Caco-2 (cell line): ENCODE measurements around the gene SDE2. TPM values are rescaled to one million over a fixed set of nuclear protein-coding genes. Genes with fewer than 3 reads are reported as not detected.

Experiments used
- BruUV-seq: library from RNA; stranded (reverse); fragments of 400-500 nt; replicated peaks from 2 replicates; lab custom pipeline; 2021; lab: Mats Ljungman, UMichigan
- CTCF ChIA-PET: fragments of 300-600 bp; sonication (Branson Sonifier 250); formaldehyde crosslinking; loops from one replicate; lab custom pipeline; 2022; ENCODE audit warnings: antibody characterized with exemption; lab: Charles Lee
- POLR2A ChIA-PET: fragments of 300-600 bp; sonication (Branson Sonifier 250); formaldehyde crosslinking; loops from one replicate; lab custom pipeline; 2022; ENCODE audit warnings: antibody characterized with exemption; lab: Charles Lee
- DNase-seq, 2 experiments: peaks; one replicate each; pipeline versions ENCODE4 v3.0.0 to v3.0.0-alpha.2; 2020 to 2022
- H3K27me3 ChIP-seq: replicated peaks from 2 replicates; pipeline ENCODE4 v1.6.0; 2011; ENCODE audit warnings: low read length; ENCODE audit not compliant: control insufficient read depth, insufficient read depth
- H3K36me3 ChIP-seq: 2 replicates; pipeline ENCODE4 v1.5.1; 2011; ENCODE audit warnings: low read length; ENCODE audit not compliant: control insufficient read depth, insufficient read depth
- H3K4me1 ChIP-seq: fragments of 250-450 bp; sonication (Bioruptor Pico); 2 replicates; pipeline ENCODE4 v1.5.1; 2020; ENCODE audit warnings: mild to moderate bottlenecking
- H3K4me3 ChIP-seq: 2 replicates; pipeline ENCODE4 v1.5.1; 2011; ENCODE audit warnings: low read depth, mild to moderate bottlenecking, control low read depth, low read length
- H3K9me3 ChIP-seq: fragments of 250-450 bp; sonication (Bioruptor Pico); 2 replicates; pipeline ENCODE4 v1.5.1; 2020; ENCODE audit warnings: mild to moderate bottlenecking, moderate library complexity
- H3K27ac Mint-ChIP-seq: one replicate; pipeline ENCODE4 v1.8.0; 2022; ENCODE audit warnings: mixed read lengths; ENCODE audit not compliant: unreplicated experiment
- H3K27me3 Mint-ChIP-seq: one replicate; pipeline ENCODE4 v1.8.0; 2022; ENCODE audit warnings: mixed read lengths; ENCODE audit not compliant: insufficient read depth, unreplicated experiment
- H3K36me3 Mint-ChIP-seq: one replicate; pipeline ENCODE4 v1.8.0; 2022; ENCODE audit warnings: mild to moderate bottlenecking, mixed read lengths; ENCODE audit not compliant: insufficient read depth, unreplicated experiment
- H3K4me1 Mint-ChIP-seq: one replicate; pipeline ENCODE4 v1.8.0; 2022; ENCODE audit warnings: low read depth, mixed read lengths; ENCODE audit not compliant: unreplicated experiment
- H3K4me3 Mint-ChIP-seq: one replicate; pipeline ENCODE4 v1.8.0; 2022; ENCODE audit warnings: mild to moderate bottlenecking, moderate library complexity, mixed read lengths; ENCODE audit not compliant: unreplicated experiment
- H3K9me3 Mint-ChIP-seq: one replicate; pipeline ENCODE4 v1.8.0; 2022; ENCODE audit warnings: mixed read lengths; ENCODE audit not compliant: unreplicated experiment
- intact Hi-C: fragments of 100-400 bp; cut with micrococcal nuclease; formaldehyde crosslinking; loops from one replicate; pipeline ENCODE4 v1.10.0; 2022; ENCODE audit not compliant: unreplicated experiment
- total RNA-seq: library from RNA; stranded (reverse); gene quantifications from 2 replicates; pipeline ENCODE4 v1.2.3, GENCODE V29; 2022
- TF ChIP-seq, protein P1 (sequence below), 2 experiments: fragments of 200-600 bp in 1 of 2; IDR thresholded peaks; 1 replicate in 1 of 2; 2 replicates in 1 of 2; pipeline versions ENCODE4 v1.5.1 to v1.8.0; 2011 to 2022; ENCODE audit warnings: antibody characterized with exemption in 1 of 2, control low read depth in 1 of 2, inconsistent platforms in 1 of 2, low read depth in 1 of 2, low read length in 1 of 2, mild to moderate bottlenecking in 1 of 2, moderate library complexity in 1 of 2; ENCODE audit not compliant: insufficient read depth in 1 of 2, severe bottlenecking in 1 of 2, unreplicated experiment in 1 of 2

Gene SDE2
- total RNA-seq, 1 experiment from 2014 or later, result 18.6 TPM

DNA sequence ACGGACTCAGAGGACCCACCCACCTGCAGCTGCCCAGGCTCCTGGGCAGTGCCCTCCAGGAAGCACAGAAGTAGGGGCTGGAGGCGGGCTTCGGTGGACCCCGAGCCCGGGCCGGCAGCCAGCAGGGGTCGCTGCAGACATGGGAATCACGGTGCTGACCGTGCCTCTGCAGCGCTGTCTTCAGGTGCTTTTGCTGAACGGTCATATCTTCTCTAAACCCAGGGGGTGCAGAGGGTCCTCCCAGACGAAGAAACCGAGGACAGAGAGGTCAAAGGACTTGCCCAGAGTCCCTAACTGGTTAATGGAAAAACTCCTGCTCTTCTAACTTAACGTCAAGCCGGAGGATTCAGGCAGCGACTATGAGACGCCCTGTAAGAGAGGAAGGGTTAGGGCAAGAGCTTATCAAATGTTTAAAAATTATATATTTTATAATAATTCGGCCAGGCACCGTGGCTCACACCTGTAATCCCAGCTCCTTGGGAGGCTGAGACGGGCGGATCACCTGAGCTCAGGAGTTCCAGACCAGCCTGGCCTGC, 36.6 kb downstream of the SDE2 start:
- H3K4me1 Mint-ChIP-seq, result no peaks in the 10 kb centered on the region
- TF ChIP-seq, protein P1, sequence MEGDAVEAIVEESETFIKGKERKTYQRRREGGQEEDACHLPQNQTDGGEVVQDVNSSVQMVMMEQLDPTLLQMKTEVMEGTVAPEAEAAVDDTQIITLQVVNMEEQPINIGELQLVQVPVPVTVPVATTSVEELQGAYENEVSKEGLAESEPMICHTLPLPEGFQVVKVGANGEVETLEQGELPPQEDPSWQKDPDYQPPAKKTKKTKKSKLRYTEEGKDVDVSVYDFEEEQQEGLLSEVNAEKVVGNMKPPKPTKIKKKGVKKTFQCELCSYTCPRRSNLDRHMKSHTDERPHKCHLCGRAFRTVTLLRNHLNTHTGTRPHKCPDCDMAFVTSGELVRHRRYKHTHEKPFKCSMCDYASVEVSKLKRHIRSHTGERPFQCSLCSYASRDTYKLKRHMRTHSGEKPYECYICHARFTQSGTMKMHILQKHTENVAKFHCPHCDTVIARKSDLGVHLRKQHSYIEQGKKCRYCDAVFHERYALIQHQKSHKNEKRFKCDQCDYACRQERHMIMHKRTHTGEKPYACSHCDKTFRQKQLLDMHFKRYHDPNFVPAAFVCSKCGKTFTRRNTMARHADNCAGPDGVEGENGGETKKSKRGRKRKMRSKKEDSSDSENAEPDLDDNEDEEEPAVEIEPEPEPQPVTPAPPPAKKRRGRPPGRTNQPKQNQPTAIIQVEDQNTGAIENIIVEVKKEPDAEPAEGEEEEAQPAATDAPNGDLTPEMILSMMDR (IDR thresholded peaks at IDR 0.05; ENCODE audit: insufficient read depth in 1 of 2, low read depth in 1 of 2, low read length in 1 of 2, severe bottlenecking in 1 of 2, unreplicated experiment in 1 of 2), result peak; percentile 47 to 76
- no peaks in the 10 kb centered on the region for H3K36me3 Mint-ChIP-seq
- Histone ChIP-seq H3K27me3 (no peaks in the 10 kb centered on the region), H3K9me3 (no peaks in the 10 kb centered on the region), H3K36me3 (no peaks in the 10 kb centered on the region), H3K4me3 (no peak overlapping the region), H3K4me1 (no peaks in the 10 kb centered on the region)
- peak in 1 of 2 experiments; percentile 63 for DNase-seq
- no peak overlapping the region for H3K4me3 Mint-ChIP-seq
- intact Hi-C loops, result no loop called here
- H3K27ac Mint-ChIP-seq, result no peak overlapping the region
- BruUV-seq, result no TSS peak
- CTCF ChIA-PET, result interaction anchor here (0.9 kb wide), 1 partner anchor 81 kb away, joined by 4 read pairs; the partner anchor contains the start of gene TMEM63A
- H3K27me3 Mint-ChIP-seq, result no peaks in the 10 kb centered on the region
- POLR2A ChIA-PET, result no interaction called here
- H3K9me3 Mint-ChIP-seq, result no peaks in the 10 kb centered on the region

DNA sequence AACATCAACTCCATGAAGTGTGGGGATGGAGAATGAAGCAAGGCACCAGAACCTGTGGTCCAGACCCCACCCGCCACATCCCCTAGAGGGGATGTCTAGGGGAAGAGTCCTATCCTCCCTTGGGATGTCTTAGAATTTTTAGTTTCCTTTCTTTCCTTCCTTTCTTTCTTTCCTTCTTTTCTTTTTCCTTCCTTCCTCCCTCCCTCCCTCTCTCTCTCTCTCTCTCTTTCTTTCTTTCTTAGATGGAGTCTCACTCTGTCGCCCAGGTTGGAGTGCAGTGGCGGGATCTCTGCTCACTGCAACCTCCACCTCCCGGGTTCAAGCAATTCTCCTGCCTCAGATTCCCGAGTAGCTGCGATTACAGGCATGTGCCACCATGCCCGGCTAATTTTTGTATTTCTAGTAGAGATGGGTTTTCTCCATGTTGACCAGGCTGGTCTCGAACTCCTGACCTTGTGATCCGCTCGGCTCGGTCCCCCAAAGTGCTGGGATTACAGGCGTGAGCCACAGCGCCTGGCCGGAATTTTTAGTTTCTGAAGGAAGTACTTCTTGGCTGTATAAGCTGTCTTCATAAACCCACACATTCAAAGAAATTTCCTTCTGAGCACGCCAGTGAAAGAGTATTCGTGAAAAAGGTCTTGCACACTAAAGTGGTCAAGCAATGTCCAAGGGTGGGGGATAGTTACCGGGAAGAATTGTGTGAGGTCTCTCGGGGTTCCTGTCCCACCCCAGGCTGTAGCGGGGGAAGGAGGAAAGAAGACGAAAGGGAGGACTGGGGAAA, 37.3 kb downstream of the SDE2 start:
- Histone ChIP-seq H3K4me1 (no peaks in the 10 kb centered on the region), H3K36me3 (no peaks in the 10 kb centered on the region), H3K9me3 (no peaks in the 10 kb centered on the region), H3K27me3 (no peaks in the 10 kb centered on the region), H3K4me3 (no peak overlapping the region)
- TF ChIP-seq, protein P1 (IDR thresholded peaks at IDR 0.05; ENCODE audit: insufficient read depth in 1 of 2, low read depth in 1 of 2, low read length in 1 of 2, severe bottlenecking in 1 of 2, unreplicated experiment in 1 of 2), result no peak
- POLR2A ChIA-PET, result no interaction called here
- CTCF ChIA-PET, result interaction anchor here (0.9 kb wide), 1 partner anchor 80 kb away, joined by 4 read pairs; the partner anchor contains the start of gene TMEM63A
- Mint-ChIP-seq H3K36me3 (no peaks in the 10 kb centered on the region), H3K27ac (no peak overlapping the region), H3K4me3 (no peak overlapping the region), H3K4me1 (no peaks in the 10 kb centered on the region), H3K27me3 (no peaks in the 10 kb centered on the region), H3K9me3 (no peaks in the 10 kb centered on the region)
- intact Hi-C loops, result no loop called here
- no TSS peak for BruUV-seq
- DNase-seq, result no peak

DNA sequence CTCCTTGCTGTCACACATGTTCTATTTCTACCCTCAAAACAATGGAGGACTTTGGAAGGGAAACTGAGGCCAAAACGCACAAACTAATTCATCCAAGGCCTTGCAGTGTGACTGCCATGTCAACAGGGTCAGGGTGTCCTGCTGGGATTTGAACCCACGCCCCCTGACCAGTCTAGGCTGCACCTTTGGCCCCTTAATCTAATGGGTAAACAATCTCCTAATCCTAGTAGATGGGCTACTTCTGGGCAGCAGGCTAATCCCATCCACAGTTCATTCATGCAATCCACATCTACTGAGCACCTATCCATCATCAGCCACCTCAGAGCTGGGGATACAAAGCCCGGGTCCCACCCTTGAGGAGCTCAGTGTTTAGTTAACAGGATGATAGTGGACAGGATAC, 41.1 kb downstream of the SDE2 start:
- H3K4me1 Mint-ChIP-seq, result no peaks in the 10 kb centered on the region
- H3K4me3 Mint-ChIP-seq, result no peak overlapping the region
- CTCF ChIA-PET, result no interaction called here
- H3K4me3 ChIP-seq, result no peak overlapping the region
- no peaks in the 10 kb centered on the region for H3K36me3 Mint-ChIP-seq
- no peaks in the 10 kb centered on the region for H3K36me3 ChIP-seq
- POLR2A ChIA-PET, result no interaction called here
- H3K27me3 Mint-ChIP-seq, result peaks cover 3% of the 10 kb centered on the region
- intact Hi-C loops, result no loop called here
- H3K27ac Mint-ChIP-seq, result no peak overlapping the region
- DNase-seq, result no peak
- H3K4me1 ChIP-seq, result no peaks in the 10 kb centered on the region
- TF ChIP-seq, protein P1 (IDR thresholded peaks at IDR 0.05; ENCODE audit: insufficient read depth in 1 of 2, low read depth in 1 of 2, low read length in 1 of 2, severe bottlenecking in 1 of 2, unreplicated experiment in 1 of 2), result no peak
- no peaks in the 10 kb centered on the region for H3K9me3 Mint-ChIP-seq
- no peaks in the 10 kb centered on the region for H3K9me3 ChIP-seq
- H3K27me3 ChIP-seq, result no peaks in the 10 kb centered on the region
- no TSS peak for BruUV-seq
